Measurements from ENCODE around the gene KCNH6.

GRCh38 chr17:63506627-63507026 lies 16.5 kb upstream of the KCNH6 start:
- TF ChIP-seq EZH2 (IDR thresholded peaks at IDR 0.05; ENCODE audit: borderline replicate concordance, low read depth, low read length, poor library complexity, severe bottlenecking) (no peak), CTCF (conservative IDR thresholded peaks at IDR 0.05; ENCODE audit: low read depth, low read length) (no peak)

Measured in A673 (cell line).